ENCODE data around the gene AMHR2. TPM values are rescaled to one million over a fixed set of nuclear protein-coding genes. Genes with fewer than 3 reads are reported as not detected.
"Not testable (repeated sequence)": the region's sequence is repeated elsewhere in the genome, so short reads cannot be mapped to it uniquely, and the experiment has no call there.

Gene AMHR2
- total RNA-seq, 4 donors from 2014 or later = 0.40 TPM; not detected in 3

- no peak for DNase-seq
- 85% methylated on average over 7 to 9 of the region's 11 CpGs for WGBS, 2 donors
- intact Hi-C loops (cut with DNase I) = loop anchor here (10.0 kb wide), 1 partner anchor 101 kb away; the partner anchor contains the start of gene AAAS
- Histone ChIP-seq H3K36me3 (no peaks in the 10 kb centered on the region), H3K4me1 (peaks cover 0 to 5% of the 10 kb centered on the region in 2 donors), H3K27ac (no peak overlapping the region), H3K27me3 (no peaks in the 10 kb centered on the region), H3K4me3 (replicated peaks in 1 of 3) (no peak overlapping the region), H3K9me3 (no peaks in the 10 kb centered on the region)
- no peak for TF ChIP-seq CTCF (IDR thresholded peaks at IDR 0.05)
These were observed 2.0 kb downstream of the AMHR2 start for GRCh38 chr12:53425515-53426150.

GRCh38 chr12:53427905-53428594, 4.4 kb downstream of the AMHR2 start:
- no peak for DNase-seq
- H3K27ac ChIP-seq = no peak overlapping the region
- intact Hi-C loops (cut with DNase I) = loop anchor here (10.0 kb wide), 1 partner anchor 103 kb away; the partner anchor contains the start of gene AAAS
- no peaks in the 10 kb centered on the region for H3K9me3 ChIP-seq
- no peak overlapping the region for H3K4me3 ChIP-seq (replicated peaks in 1 of 3)
- no peak for TF ChIP-seq CTCF (IDR thresholded peaks at IDR 0.05)
- no peak for TF ChIP-seq POLR2A (IDR thresholded peaks at IDR 0.05)
- WGBS, 2 donors = 81 to 93% methylated on average over 7 of the region's 7 CpGs
- no peaks in the 10 kb centered on the region for H3K36me3 ChIP-seq
- no peaks in the 10 kb centered on the region for H3K27me3 ChIP-seq
- H3K4me1 ChIP-seq = no peaks in the 10 kb centered on the region

GRCh38 chr12:53428741-53429140, 5.1 kb downstream of the AMHR2 start:
- no peak for TF ChIP-seq POLR2A (IDR thresholded peaks at IDR 0.05)
- no peak for TF ChIP-seq CTCF (IDR thresholded peaks at IDR 0.05)
- DNase-seq = no peak
- WGBS, 2 donors = 91 to 93% methylated on average over 7 of the region's 7 CpGs
- H3K27ac ChIP-seq = no peak overlapping the region
- no peak overlapping the region for H3K4me3 ChIP-seq (replicated peaks in 1 of 3)
- no peaks in the 10 kb centered on the region for H3K27me3 ChIP-seq
- no peaks in the 10 kb centered on the region for H3K4me1 ChIP-seq
- intact Hi-C loops (cut with DNase I) = loop anchor here (10.0 kb wide), 1 partner anchor 104 kb away; the partner anchor contains the start of gene AAAS
- no peaks in the 10 kb centered on the region for H3K36me3 ChIP-seq
- no peaks in the 10 kb centered on the region for H3K9me3 ChIP-seq

GRCh38 chr12:53430116-53430515, 6.5 kb downstream of the AMHR2 start:
- H3K27ac ChIP-seq = no peak overlapping the region
- H3K27me3 ChIP-seq = no peaks in the 10 kb centered on the region
- H3K4me3 ChIP-seq (replicated peaks in 1 of 3) = no peak overlapping the region
- DNase-seq = no peak
- intact Hi-C loops (cut with DNase I) = no loop called here
- H3K36me3 ChIP-seq = no peaks in the 10 kb centered on the region
- no peak for TF ChIP-seq CTCF (IDR thresholded peaks at IDR 0.05)
- no peak for TF ChIP-seq POLR2A (IDR thresholded peaks at IDR 0.05)
- 92 to 97% methylated on average over 5 of the region's 5 CpGs for WGBS, 2 donors
- H3K9me3 ChIP-seq = no peaks in the 10 kb centered on the region
- no peaks in the 10 kb centered on the region for H3K4me1 ChIP-seq

GRCh38 chr12:53431187-53431586, 7.5 kb downstream of the AMHR2 start:
- Histone ChIP-seq H3K4me3 (replicated peaks in 1 of 3) (no peak overlapping the region), H3K27me3 (no peaks in the 10 kb centered on the region), H3K4me1 (no peaks in the 10 kb centered on the region), H3K9me3 (no peaks in the 10 kb centered on the region), H3K36me3 (no peaks in the 10 kb centered on the region), H3K27ac (no peak overlapping the region)
- peak; percentile 37 to 51 for DNase-seq
- WGBS, 2 donors = 50 to 62% methylated on average over 7 of the region's 7 CpGs
- TF ChIP-seq POLR2A (IDR thresholded peaks at IDR 0.05) = no peak
- TF ChIP-seq CTCF (IDR thresholded peaks at IDR 0.05) = no peak
- intact Hi-C loops (cut with DNase I) = no loop called here

- H3K9me3 ChIP-seq; H3K4me3 ChIP-seq (replicated peaks in 1 of 3); intact Hi-C loops (cut with DNase I); H3K27me3 ChIP-seq; H3K36me3 ChIP-seq; H3K27ac ChIP-seq; DNase-seq: not testable (repeated sequence)
- 92 to 94% methylated on average over 9 of the region's 9 CpGs for WGBS, 2 donors
- H3K4me1 ChIP-seq = peaks cover 3 to 11% of the 10 kb centered on the region in 2 donors
These were observed 11.7 kb downstream of the AMHR2 start for GRCh38 chr12:53435326-53435725.

- H3K27me3 ChIP-seq; H3K36me3 ChIP-seq; intact Hi-C loops (cut with DNase I); H3K27ac ChIP-seq; DNase-seq; H3K4me3 ChIP-seq (replicated peaks in 1 of 3); H3K9me3 ChIP-seq: not testable (repeated sequence)
- H3K4me1 ChIP-seq = peaks cover 12 to 36% of the 10 kb centered on the region in 2 donors
These were observed 15.9 kb downstream of the AMHR2 start for GRCh38 chr12:53439582-53439981.
